Thyroid gland (tissue), 4 donors: Measurements from ENCODE around the gene DNAH8.

Experiments
- POLR2A ChIP-seq, 2 donors: fragments of 450-650 bp; IDR thresholded peaks; one replicate each; pipeline ENCODE4 v1.6.1; 2017; ENCODE audit warnings: antibody characterized with exemption in 2 of 2, mild to moderate bottlenecking in 2 of 2, moderate library complexity in 1 of 2
- TF ChIP-seq, protein P1 (sequence below), 6 experiments: fragments of 200-600 bp in 3 of 6; fragments of 450-650 bp in 3 of 6; sonication (generic) in 3 of 6; IDR thresholded peaks; one replicate each; pipeline ENCODE4 v1.5.1; 2016 to 2019; ENCODE audit warnings: antibody characterized with exemption in 6 of 6, mild to moderate bottlenecking in 2 of 6, inconsistent platforms in 1 of 6, moderate library complexity in 1 of 6

DNA sequence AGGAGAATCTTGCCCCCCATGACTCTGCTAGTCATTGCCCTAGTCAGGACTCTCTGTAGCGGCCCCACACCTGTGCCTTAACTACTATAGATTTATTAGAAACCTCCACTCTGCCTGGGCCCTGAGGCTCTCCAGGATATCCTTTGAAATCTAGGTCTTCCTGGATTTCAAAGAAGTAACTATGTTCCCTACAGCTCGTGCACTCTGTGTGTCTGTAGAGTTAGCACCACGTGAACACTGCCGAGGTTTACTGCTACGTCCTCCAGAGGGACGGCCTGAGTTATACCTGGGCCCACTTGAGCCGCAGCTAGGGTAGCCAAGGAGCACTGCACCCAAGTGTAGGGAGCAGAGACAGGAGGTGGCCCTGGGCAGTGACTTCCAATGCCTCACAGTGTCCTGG is 353.3 kb downstream of the DNAH8 start:
- TF ChIP-seq, protein P1, sequence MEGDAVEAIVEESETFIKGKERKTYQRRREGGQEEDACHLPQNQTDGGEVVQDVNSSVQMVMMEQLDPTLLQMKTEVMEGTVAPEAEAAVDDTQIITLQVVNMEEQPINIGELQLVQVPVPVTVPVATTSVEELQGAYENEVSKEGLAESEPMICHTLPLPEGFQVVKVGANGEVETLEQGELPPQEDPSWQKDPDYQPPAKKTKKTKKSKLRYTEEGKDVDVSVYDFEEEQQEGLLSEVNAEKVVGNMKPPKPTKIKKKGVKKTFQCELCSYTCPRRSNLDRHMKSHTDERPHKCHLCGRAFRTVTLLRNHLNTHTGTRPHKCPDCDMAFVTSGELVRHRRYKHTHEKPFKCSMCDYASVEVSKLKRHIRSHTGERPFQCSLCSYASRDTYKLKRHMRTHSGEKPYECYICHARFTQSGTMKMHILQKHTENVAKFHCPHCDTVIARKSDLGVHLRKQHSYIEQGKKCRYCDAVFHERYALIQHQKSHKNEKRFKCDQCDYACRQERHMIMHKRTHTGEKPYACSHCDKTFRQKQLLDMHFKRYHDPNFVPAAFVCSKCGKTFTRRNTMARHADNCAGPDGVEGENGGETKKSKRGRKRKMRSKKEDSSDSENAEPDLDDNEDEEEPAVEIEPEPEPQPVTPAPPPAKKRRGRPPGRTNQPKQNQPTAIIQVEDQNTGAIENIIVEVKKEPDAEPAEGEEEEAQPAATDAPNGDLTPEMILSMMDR (IDR thresholded peaks at IDR 0.05): no peak
- no peak for TF ChIP-seq POLR2A (IDR thresholded peaks at IDR 0.05)
